Testis (tissue), 3 donors: ENCODE data around the gene SF1. TPM values are rescaled to one million over a fixed set of nuclear protein-coding genes. Genes with fewer than 3 reads are reported as not detected.

Experiments
- DNase-seq: peaks from one replicate; pipeline ENCODE4 v3.0.0-alpha.2; 2019
- H3K27ac ChIP-seq, 2 donors: fragments of 200-600 bp; sonication (generic); one replicate each; pipeline ENCODE4 v1.5.1; 2019
- H3K27me3 ChIP-seq: fragments of 200-600 bp; sonication (generic); one replicate; pipeline ENCODE4 v1.5.1; 2019
- H3K36me3 ChIP-seq: fragments of 200-600 bp; sonication (generic); one replicate; pipeline ENCODE4 v1.5.1; 2017; ENCODE audit warnings: low read depth; ENCODE audit errors: missing control alignments
- H3K4me1 ChIP-seq: fragments of 200-600 bp; sonication (generic); one replicate; pipeline ENCODE4 v1.5.1; 2019
- H3K4me3 ChIP-seq, 2 donors: fragments of 200-600 bp; sonication (generic); one replicate each; pipeline ENCODE4 v1.5.1; 2017 to 2019
- H3K9me3 ChIP-seq: fragments of 200-600 bp; sonication (generic); one replicate; pipeline ENCODE4 v1.5.1; 2017
- POLR2A ChIP-seq: fragments of 450-650 bp; IDR thresholded peaks from one replicate; pipeline ENCODE4 v1.6.1; 2017; ENCODE audit warnings: antibody characterized with exemption, mild to moderate bottlenecking, moderate library complexity
- WGBS, 2 donors: methylation state at CpG; one replicate each; pipeline ENCODE4 v1.1.5; 2018; 5-methylcytosine and 5-hydroxymethylcytosine counted together
- intact Hi-C: fragments of 100-400 bp; cut with DNase I; formaldehyde crosslinking; loops from one replicate; pipeline ENCODE4 v1.15.1; 2023; ENCODE audit warnings: low total_unique reads
- polyA plus RNA-seq: library from polyadenylated mRNA; stranded (reverse); fragments of 350-450 nt; fragmentation: Illumina TruSeq; extraction: RNeasy Lipid Tissue Mini Kit (QIAGEN cat#74804); gene quantifications from one replicate; pipeline ENCODE4 v1.2.3, GENCODE V29; 2014; ENCODE audit warnings: low read depth, low replicate concordance; ENCODE audit not compliant: insufficient read depth
- total RNA-seq, 2 donors: library from RNA; depleted of rRNA; stranded (reverse); fragments of >200 nt; gene quantifications; one replicate each; pipeline ENCODE4 v1.2.3, GENCODE V29; 2016
- TF ChIP-seq, protein P1 (sequence below), 3 experiments: fragments of 450-650 bp in 2 of 3; fragments of 200-600 bp in 1 of 3; sonication (generic) in 1 of 3; IDR thresholded peaks; one replicate each; pipeline ENCODE4 v1.5.1; 2016 to 2019; ENCODE audit warnings: antibody characterized with exemption in 3 of 3, mild to moderate bottlenecking in 2 of 3, moderate library complexity in 1 of 3

SF1 gene
- total and polyA plus RNA-seq, 3 donors from 2014 or later: 431 to 499 (median 455) TPM

DNA sequence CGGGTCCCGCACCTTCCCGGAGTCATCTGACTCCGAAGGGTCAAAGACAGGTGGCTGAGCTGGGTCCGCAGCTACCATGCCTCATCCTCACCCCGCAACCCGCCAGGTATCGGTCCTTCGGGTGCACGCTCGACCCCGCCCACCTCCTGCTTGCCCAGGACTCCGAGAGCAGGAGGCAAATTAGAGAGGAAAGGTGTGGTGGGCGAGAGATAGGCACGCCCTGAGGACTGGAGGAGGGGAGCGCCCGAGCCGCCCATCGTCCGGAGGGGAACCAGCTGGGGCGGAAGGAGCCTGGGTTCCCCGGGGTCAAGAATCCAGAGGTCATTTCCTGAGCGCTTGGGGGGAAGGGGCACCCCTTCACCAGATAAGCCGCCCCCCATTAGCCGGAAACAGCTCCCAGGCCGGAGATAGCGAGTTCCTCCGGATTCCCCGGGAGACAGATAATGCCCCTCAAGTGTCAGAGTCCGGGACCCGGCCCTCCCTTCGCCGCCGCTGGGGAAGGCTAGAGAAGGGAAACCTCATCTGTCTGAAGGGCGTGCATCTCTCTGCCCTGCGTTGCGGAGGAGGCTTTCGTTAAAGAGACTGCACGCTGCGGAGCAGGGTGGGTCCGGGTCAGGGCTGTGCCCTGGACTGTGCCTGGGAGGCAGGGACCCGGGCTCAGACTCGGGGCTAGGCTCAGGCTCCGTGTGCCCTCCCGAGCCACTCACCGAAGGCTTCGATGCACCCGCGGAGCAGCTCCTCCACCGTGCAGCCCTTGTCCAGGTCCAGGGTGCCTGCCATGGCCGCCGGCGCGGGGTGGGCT lies 36.1 kb downstream of the SF1 start:
- TF ChIP-seq, protein P1, sequence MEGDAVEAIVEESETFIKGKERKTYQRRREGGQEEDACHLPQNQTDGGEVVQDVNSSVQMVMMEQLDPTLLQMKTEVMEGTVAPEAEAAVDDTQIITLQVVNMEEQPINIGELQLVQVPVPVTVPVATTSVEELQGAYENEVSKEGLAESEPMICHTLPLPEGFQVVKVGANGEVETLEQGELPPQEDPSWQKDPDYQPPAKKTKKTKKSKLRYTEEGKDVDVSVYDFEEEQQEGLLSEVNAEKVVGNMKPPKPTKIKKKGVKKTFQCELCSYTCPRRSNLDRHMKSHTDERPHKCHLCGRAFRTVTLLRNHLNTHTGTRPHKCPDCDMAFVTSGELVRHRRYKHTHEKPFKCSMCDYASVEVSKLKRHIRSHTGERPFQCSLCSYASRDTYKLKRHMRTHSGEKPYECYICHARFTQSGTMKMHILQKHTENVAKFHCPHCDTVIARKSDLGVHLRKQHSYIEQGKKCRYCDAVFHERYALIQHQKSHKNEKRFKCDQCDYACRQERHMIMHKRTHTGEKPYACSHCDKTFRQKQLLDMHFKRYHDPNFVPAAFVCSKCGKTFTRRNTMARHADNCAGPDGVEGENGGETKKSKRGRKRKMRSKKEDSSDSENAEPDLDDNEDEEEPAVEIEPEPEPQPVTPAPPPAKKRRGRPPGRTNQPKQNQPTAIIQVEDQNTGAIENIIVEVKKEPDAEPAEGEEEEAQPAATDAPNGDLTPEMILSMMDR (IDR thresholded peaks at IDR 0.05): no peak
- TF ChIP-seq POLR2A: no peak
- 6% methylated on average over 28 to 53 of the region's 54 CpGs for WGBS, 2 donors
- intact Hi-C loops: no loop called here

DNA sequence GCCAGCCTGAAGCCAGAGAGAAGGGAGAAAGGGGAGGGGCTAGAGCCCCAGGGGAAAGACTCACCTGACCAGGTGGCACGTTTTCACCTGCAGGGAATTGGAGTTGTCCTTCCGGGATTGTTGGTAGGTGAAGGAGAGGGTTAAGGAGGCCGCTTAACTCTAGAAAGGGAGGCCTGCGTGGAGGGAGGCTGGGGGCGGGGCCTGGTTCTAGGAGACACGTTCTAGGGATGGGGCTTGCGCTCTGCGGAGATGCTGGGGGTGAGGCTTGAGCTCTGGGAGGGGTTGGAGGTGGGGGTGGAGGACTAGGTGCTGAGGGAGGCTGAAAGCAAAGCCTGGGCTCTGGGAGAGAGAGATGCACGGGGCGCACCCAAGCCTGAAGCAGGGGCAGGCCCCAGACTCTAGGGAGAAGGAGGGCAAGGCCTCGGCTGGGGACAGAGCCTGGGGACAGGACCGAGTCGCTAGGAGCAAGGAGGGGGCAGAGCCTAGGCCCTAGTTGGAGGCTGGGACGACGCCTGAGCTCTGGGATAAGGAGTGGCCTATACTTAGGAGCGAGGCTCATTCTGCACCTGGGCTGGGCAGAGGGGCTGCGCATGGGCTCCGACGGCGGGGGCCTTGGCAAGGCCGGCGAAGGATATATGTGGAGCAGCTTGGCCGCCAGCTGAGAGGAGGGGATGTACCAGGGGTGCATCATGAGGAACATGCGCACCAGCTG lies 36.8 kb downstream of the SF1 start:
- WGBS, 2 donors: 46 to 52% methylated on average over 19 to 24 of the region's 24 CpGs

More for the DNA sequence above, 36.1 kb downstream of the SF1 start:
- Histone ChIP-seq H3K27ac (peak overlapping the region; percentile 63), H3K27me3 (no peaks in the 10 kb centered on the region), H3K4me1 (peaks cover 30% of the 10 kb centered on the region), H3K4me3 (peak overlapping the region; percentile 53 to 67), H3K36me3 (no peaks in the 10 kb centered on the region), H3K9me3 (no peaks in the 10 kb centered on the region)
- DNase-seq: no peak

DNA sequence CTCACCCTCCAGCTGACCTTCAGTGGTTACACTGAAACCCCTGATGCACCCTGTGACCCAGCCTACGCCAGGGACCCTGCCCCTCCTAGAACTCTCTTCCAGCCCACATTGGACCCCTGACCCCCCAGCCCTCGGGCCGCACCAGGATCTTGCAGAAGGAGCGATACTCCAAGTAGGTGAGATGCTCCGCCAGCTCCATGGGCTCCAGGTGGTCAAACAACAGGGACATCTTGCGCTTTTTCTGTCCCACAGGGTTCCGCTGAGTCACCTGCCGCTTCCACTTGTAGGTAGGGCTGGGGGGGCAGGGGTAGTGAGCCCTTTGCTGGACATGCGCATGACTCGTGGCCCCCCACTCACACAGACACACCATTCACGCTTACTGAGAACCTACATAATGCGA lies 38.5 kb downstream of the SF1 start:
- Histone ChIP-seq H3K4me3 (no peak overlapping the region), H3K4me1 (peaks cover 17% of the 10 kb centered on the region), H3K9me3 (no peaks in the 10 kb centered on the region), H3K27ac (no peak overlapping the region), H3K36me3 (no peaks in the 10 kb centered on the region), H3K27me3 (no peaks in the 10 kb centered on the region)
- intact Hi-C loops: no loop called here
- TF ChIP-seq, protein P1 (IDR thresholded peaks at IDR 0.05): no peak
- TF ChIP-seq POLR2A: no peak
- WGBS, 2 donors: 80 to 97% methylated on average over 3 to 12 of the region's 12 CpGs
- no peak for DNase-seq

More for the DNA sequence above, 36.8 kb downstream of the SF1 start:
- Histone ChIP-seq H3K4me1 (peaks cover 30% of the 10 kb centered on the region), H3K27ac (peak overlapping the region in 1 of 2 donors; percentile 63), H3K27me3 (no peaks in the 10 kb centered on the region), H3K4me3 (peak overlapping the region; percentile 53 to 67), H3K36me3 (no peaks in the 10 kb centered on the region), H3K9me3 (no peaks in the 10 kb centered on the region)
- intact Hi-C loops: no loop called here
- no peak for TF ChIP-seq POLR2A
- TF ChIP-seq, protein P1 (IDR thresholded peaks at IDR 0.05): no peak
- DNase-seq: no peak

GRCh38 chr11:64736654-64737053 lies 41.7 kb downstream of the SF1 start:
- no peak overlapping the region for H3K4me3 ChIP-seq
- TF ChIP-seq, protein P1 (IDR thresholded peaks at IDR 0.05): no peak
- TF ChIP-seq POLR2A: no peak
- H3K9me3 ChIP-seq: no peaks in the 10 kb centered on the region
- WGBS, 2 donors: 93 to 100% methylated on average over 3 to 15 of the region's 15 CpGs
- no peaks in the 10 kb centered on the region for H3K27me3 ChIP-seq
- no peak overlapping the region for H3K27ac ChIP-seq
- no peak for DNase-seq
- H3K4me1 ChIP-seq: no peaks in the 10 kb centered on the region
- intact Hi-C loops: no loop called here
- no peaks in the 10 kb centered on the region for H3K36me3 ChIP-seq
